ENCODE measurements around the gene KSR1. TPM values are rescaled to one million over a fixed set of nuclear protein-coding genes. Genes with fewer than 3 reads are reported as not detected.

Gene KSR1
- total and polyA plus RNA-seq, 2 of the 4 experiments (the other 2 are of a cell fraction), result 12.5 to 21.9 TPM

- TF ChIP-seq MAZ (IDR thresholded peaks at IDR 0.05; ENCODE audit: borderline replicate concordance, low read depth, low read length) (no peak), CTCF (conservative IDR thresholded peaks at IDR 0.05; ENCODE audit: low read depth, low read length) (no peak), BHLHE40 (IDR thresholded peaks at IDR 0.05; ENCODE audit: low read depth, low read length) (no peak), MAFK (IDR thresholded peaks at IDR 0.05; ENCODE audit: low read depth, low read length) (no peak), CHD1 (IDR thresholded peaks at IDR 0.05; ENCODE audit: low read depth, low read length) (no peak), POLR2A (IDR thresholded peaks at IDR 0.05; ENCODE audit: low read depth, low read length) (no peak), FOS (IDR thresholded peaks at IDR 0.05; ENCODE audit: low read depth, low read length) (no peak), CEBPB (IDR thresholded peaks at IDR 0.05; ENCODE audit: low read depth, low read length) (no peak), SMC3 (IDR thresholded peaks at IDR 0.05; ENCODE audit: low read depth, low read length) (no peak), RAD21 (IDR thresholded peaks at IDR 0.05; ENCODE audit: low read length) (no peak), MXI1 (IDR thresholded peaks at IDR 0.05; ENCODE audit: borderline replicate concordance, low read depth, low read length) (no peak), RFX5 (IDR thresholded peaks at IDR 0.05; ENCODE audit: low read depth, low read length) (no peak), NFE2L2 (IDR thresholded peaks at IDR 0.05; ENCODE audit: low read depth, low read length) (no peak), RCOR1 (IDR thresholded peaks at IDR 0.05; ENCODE audit: insufficient replicate concordance, low read length) (no peak)
- TF ChIP-seq, protein P1, sequence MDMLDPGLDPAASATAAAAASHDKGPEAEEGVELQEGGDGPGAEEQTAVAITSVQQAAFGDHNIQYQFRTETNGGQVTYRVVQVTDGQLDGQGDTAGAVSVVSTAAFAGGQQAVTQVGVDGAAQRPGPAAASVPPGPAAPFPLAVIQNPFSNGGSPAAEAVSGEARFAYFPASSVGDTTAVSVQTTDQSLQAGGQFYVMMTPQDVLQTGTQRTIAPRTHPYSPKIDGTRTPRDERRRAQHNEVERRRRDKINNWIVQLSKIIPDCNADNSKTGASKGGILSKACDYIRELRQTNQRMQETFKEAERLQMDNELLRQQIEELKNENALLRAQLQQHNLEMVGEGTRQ (IDR thresholded peaks at IDR 0.05; ENCODE audit: low read depth, low read length), result no peak
- TF ChIP-seq, protein P2, sequence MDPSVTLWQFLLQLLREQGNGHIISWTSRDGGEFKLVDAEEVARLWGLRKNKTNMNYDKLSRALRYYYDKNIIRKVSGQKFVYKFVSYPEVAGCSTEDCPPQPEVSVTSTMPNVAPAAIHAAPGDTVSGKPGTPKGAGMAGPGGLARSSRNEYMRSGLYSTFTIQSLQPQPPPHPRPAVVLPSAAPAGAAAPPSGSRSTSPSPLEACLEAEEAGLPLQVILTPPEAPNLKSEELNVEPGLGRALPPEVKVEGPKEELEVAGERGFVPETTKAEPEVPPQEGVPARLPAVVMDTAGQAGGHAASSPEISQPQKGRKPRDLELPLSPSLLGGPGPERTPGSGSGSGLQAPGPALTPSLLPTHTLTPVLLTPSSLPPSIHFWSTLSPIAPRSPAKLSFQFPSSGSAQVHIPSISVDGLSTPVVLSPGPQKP (IDR thresholded peaks at IDR 0.05; ENCODE audit: borderline replicate concordance, low read depth, low read length), result no peak
- dilution Hi-C loops (cut with HindIII; ENCODE audit: low sequenced_read_pairs, unreplicated experiment), result no loop called here
- Histone ChIP-seq H2BK15ac (ENCODE audit: low read depth, low read length) (no peak overlapping the region), H4K91ac (ENCODE audit: insufficient read depth, low read depth, low read length) (no peak overlapping the region), H3K56ac (ENCODE audit: extremely low read depth, insufficient read depth, low read length) (no peak overlapping the region), H2BK120ac (ENCODE audit: low read depth, low read length) (no peak overlapping the region), H3K36me3 (ENCODE audit: control insufficient read depth, insufficient read depth, low read length) (peaks cover 5% of the 10 kb centered on the region; the same call in 1 of the 2 replicates), H2BK20ac (ENCODE audit: low read depth, low read length) (no peak overlapping the region), H3K4me1 (ENCODE audit: control insufficient read depth, insufficient read depth, low read length) (peaks cover 29% of the 10 kb centered on the region), H3K4ac (ENCODE audit: low read depth, low read length) (no peak overlapping the region), H2AFZ (replicated peaks; ENCODE audit: low read length, poor library complexity) (no peak overlapping the region), H3K14ac (replicated peaks; ENCODE audit: low read depth, low read length) (no peak overlapping the region), H3K27ac (ENCODE audit: insufficient read depth, low read length) (no peak overlapping the region), H4K20me1 (ENCODE audit: insufficient read depth, low read length) (peaks cover 87% of the 10 kb centered on the region), H2AK9ac (replicated peaks; ENCODE audit: low read depth, low read length, poor library complexity) (no peak overlapping the region), H3K9me3 (ENCODE audit: control insufficient read depth, insufficient read depth, low read length) (no peaks in the 10 kb centered on the region), H3K18ac (ENCODE audit: low read depth, low read length) (no peak overlapping the region), H2AK5ac (ENCODE audit: low read depth, low read length) (no peak overlapping the region), H4K5ac (ENCODE audit: low read depth, low read length) (no peak overlapping the region), H3K27me3 (ENCODE audit: control insufficient read depth, insufficient read depth, low read length) (no peaks in the 10 kb centered on the region), H3K4me2 (ENCODE audit: low read depth, low read length) (no peak overlapping the region), H3K79me1 (ENCODE audit: low read depth in 1 of 2, low read length in 2 of 2) (peaks cover 41 to 83% of the 10 kb centered on the region in 2 experiments), H2BK5ac (ENCODE audit: low read depth, low read length, poor library complexity, severe bottlenecking) (no peak overlapping the region), H3K9ac (ENCODE audit: low read depth, low read length) (no peak overlapping the region), H3K4me3 (ENCODE audit: insufficient read depth, low read depth, low read length) (no peak overlapping the region), H3K9me1 (ENCODE audit: insufficient read depth, low read length) (peaks cover 29% of the 10 kb centered on the region), H3K23ac (ENCODE audit: low read depth, low read length) (no peak overlapping the region), H4K8ac (ENCODE audit: low read depth in 2 of 2, low read length in 2 of 2) (no peak overlapping the region)
- ChIA-PET POLR2A (ENCODE audit: unreplicated experiment) (no interaction called here), CTCF (no interaction called here)
- 70% methylated on average over 3 of the region's 7 CpGs; no CpG with 5 or more reads in 1 of the 2 experiments for WGBS, 2 experiments (ENCODE audit: extremely low coverage in 2 of 2, insufficient read length in 1 of 2)
- intact Hi-C loops (cut with micrococcal nuclease), result no loop called here
- in situ Hi-C loops (cut with MboI; ENCODE audit: low sequenced_read_pairs), result no loop called here
- ATAC-seq (ENCODE audit: low read depth) (no peak), DNase-seq (no peak)
- no TSS peak for BruUV-seq (replicated peaks)
Observed at GRCh38 chr17:27469256-27469655, 13.0 kb downstream of the KSR1 start.
